WTC11 (cell line): Measurements from ENCODE around the gene PSEN1. TPM values are rescaled to one million over a fixed set of nuclear protein-coding genes. Genes with fewer than 3 reads are reported as not detected.

Source experiments
- ATAC-seq: fragments of 200-7000 bp; cut with Tn5 transposase; 2 replicates; pipeline ENCODE4 v1.10.0; 2021; ENCODE audit warnings: mild to moderate bottlenecking, moderate library complexity
- CTCF ChIA-PET: fragments of 300-600 bp; sonication (Branson Sonifier 250); formaldehyde crosslinking; loops from one replicate; lab custom pipeline; 2021; ENCODE audit warnings: antibody characterized with exemption; lab: Charles Lee
- POLR2A ChIA-PET: fragments of 350-600 bp; sonication (Branson Sonifier 250); formaldehyde crosslinking; loops from one replicate; lab custom pipeline; 2021; ENCODE audit warnings: antibody characterized with exemption; lab: Charles Lee
- DNase-seq: peaks from one replicate; pipeline ENCODE4 v3.0.0; 2021; ENCODE audit warnings: low spot score
- H3K27ac Mint-ChIP-seq: 2 replicates; pipeline ENCODE4 v1.8.0; 2021; ENCODE audit warnings: mixed read lengths
- H3K27me3 Mint-ChIP-seq: 2 replicates; pipeline ENCODE4 v1.8.0; 2021; ENCODE audit warnings: low read depth, mild to moderate bottlenecking, moderate library complexity, mixed read lengths
- H3K36me3 Mint-ChIP-seq: 2 replicates; pipeline ENCODE4 v1.8.0; 2021; ENCODE audit warnings: mixed read lengths
- H3K4me1 Mint-ChIP-seq: 2 replicates; pipeline ENCODE4 v1.8.0; 2022; ENCODE audit warnings: mixed read lengths
- H3K4me3 Mint-ChIP-seq: 2 replicates; pipeline ENCODE4 v1.8.0; 2021; ENCODE audit warnings: mild to moderate bottlenecking, moderate library complexity, mixed read lengths
- H3K9me3 Mint-ChIP-seq: 2 replicates; pipeline ENCODE4 v1.8.0; 2021; ENCODE audit warnings: mixed read lengths
- CBFB ChIP-seq: sonication (generic); formaldehyde crosslinking; IDR thresholded peaks from 2 replicates; pipeline ENCODE4 v1.8.1; 2022; ENCODE audit warnings: mild to moderate bottlenecking, low read depth, missing genetic modification reagents
- ETV6 ChIP-seq: sonication (generic); formaldehyde crosslinking; IDR thresholded peaks from 2 replicates; pipeline ENCODE4 v1.8.1; 2022; ENCODE audit warnings: mild to moderate bottlenecking, missing genetic modification reagents
- GTF2I ChIP-seq: fragments of 250-450 bp; sonication (Bioruptor Pico); conservative IDR thresholded peaks from 2 replicates; pipeline ENCODE4 v1.4.0; 2021; ENCODE audit warnings: mild to moderate bottlenecking
- HMGA2 ChIP-seq: fragments of 250-450 bp; sonication (Bioruptor Pico); IDR thresholded peaks from 2 replicates; pipeline ENCODE4 v1.4.0; 2021; ENCODE audit warnings: mild to moderate bottlenecking, moderate library complexity
- KAT7 ChIP-seq: sonication (generic); formaldehyde crosslinking; IDR thresholded peaks from 2 replicates; pipeline ENCODE4 v1.8.1; 2023; ENCODE audit warnings: missing genetic modification reagents, mild to moderate bottlenecking, borderline replicate concordance
- NR1H2 ChIP-seq: sonication (generic); formaldehyde crosslinking; IDR thresholded peaks from 2 replicates; pipeline ENCODE4 v1.9.0; 2021; ENCODE audit warnings: mild to moderate bottlenecking, moderate library complexity, missing genetic modification reagents
- NR2C2 ChIP-seq: sonication (generic); formaldehyde crosslinking; IDR thresholded peaks from 2 replicates; pipeline ENCODE4 v1.8.0; 2022; ENCODE audit warnings: mild to moderate bottlenecking, missing genetic modification reagents
- OVOL2 ChIP-seq: fragments of 250-450 bp; sonication (Bioruptor Pico); IDR thresholded peaks from 2 replicates; pipeline ENCODE4 v1.9.0; 2021; ENCODE audit warnings: mild to moderate bottlenecking, borderline replicate concordance
- PRRX2 ChIP-seq: fragments of 250-450 bp; sonication (Bioruptor Pico); IDR thresholded peaks from 2 replicates; pipeline ENCODE4 v1.8.0; 2021; ENCODE audit warnings: mild to moderate bottlenecking
- RELA ChIP-seq: sonication (generic); formaldehyde crosslinking; IDR thresholded peaks from 2 replicates; pipeline ENCODE4 v1.8.1; 2022; ENCODE audit warnings: missing genetic modification reagents, mild to moderate bottlenecking, borderline replicate concordance
- SMAD4 ChIP-seq: sonication (generic); formaldehyde crosslinking; IDR thresholded peaks from 2 replicates; pipeline ENCODE4 v1.8.0; 2022; ENCODE audit warnings: mild to moderate bottlenecking, missing genetic modification reagents
- TCF7 ChIP-seq: sonication (generic); formaldehyde crosslinking; IDR thresholded peaks from 2 replicates; pipeline ENCODE4 v1.8.0; 2022; ENCODE audit warnings: mild to moderate bottlenecking, low read depth, missing genetic modification reagents, moderate library complexity
- total RNA-seq: library from RNA; stranded (reverse); gene quantifications from 3 replicates; pipeline ENCODE4 v1.2.3, GENCODE V29; 2021
- TF ChIP-seq, protein P1 (sequence below): fragments of 250-450 bp; sonication (Bioruptor Pico); IDR thresholded peaks from 2 replicates; pipeline ENCODE4 v1.9.0; 2021; ENCODE audit warnings: mild to moderate bottlenecking
- TF ChIP-seq, protein P2 (sequence below): fragments of 200-600 bp; IDR thresholded peaks from 2 replicates; pipeline ENCODE4 v1.8.0; 2022; ENCODE audit warnings: antibody characterized with exemption
- TF ChIP-seq, protein P3 (sequence below): sonication (generic); formaldehyde crosslinking; IDR thresholded peaks from 2 replicates; pipeline ENCODE4 v1.8.1; 2023; ENCODE audit warnings: mild to moderate bottlenecking, missing genetic modification reagents
- TF ChIP-seq, protein P4 (sequence below): sonication (generic); formaldehyde crosslinking; IDR thresholded peaks from 2 replicates; pipeline ENCODE4 v1.8.0; 2022; ENCODE audit warnings: mild to moderate bottlenecking, missing genetic modification reagents
- TF ChIP-seq, protein P5 (sequence below): fragments of 250-450 bp; sonication (Bioruptor Pico); IDR thresholded peaks from 2 replicates; pipeline ENCODE4 v2.1.2; 2022; ENCODE audit warnings: mild to moderate bottlenecking, moderate library complexity
- TF ChIP-seq, protein P6 (sequence below): sonication (generic); formaldehyde crosslinking; IDR thresholded peaks from 2 replicates; pipeline ENCODE4 v1.8.1; 2023; ENCODE audit warnings: mild to moderate bottlenecking, missing genetic modification reagents, borderline replicate concordance

Gene PSEN1
- total RNA-seq, 1 experiment from 2014 or later = 26.6 TPM

DNA sequence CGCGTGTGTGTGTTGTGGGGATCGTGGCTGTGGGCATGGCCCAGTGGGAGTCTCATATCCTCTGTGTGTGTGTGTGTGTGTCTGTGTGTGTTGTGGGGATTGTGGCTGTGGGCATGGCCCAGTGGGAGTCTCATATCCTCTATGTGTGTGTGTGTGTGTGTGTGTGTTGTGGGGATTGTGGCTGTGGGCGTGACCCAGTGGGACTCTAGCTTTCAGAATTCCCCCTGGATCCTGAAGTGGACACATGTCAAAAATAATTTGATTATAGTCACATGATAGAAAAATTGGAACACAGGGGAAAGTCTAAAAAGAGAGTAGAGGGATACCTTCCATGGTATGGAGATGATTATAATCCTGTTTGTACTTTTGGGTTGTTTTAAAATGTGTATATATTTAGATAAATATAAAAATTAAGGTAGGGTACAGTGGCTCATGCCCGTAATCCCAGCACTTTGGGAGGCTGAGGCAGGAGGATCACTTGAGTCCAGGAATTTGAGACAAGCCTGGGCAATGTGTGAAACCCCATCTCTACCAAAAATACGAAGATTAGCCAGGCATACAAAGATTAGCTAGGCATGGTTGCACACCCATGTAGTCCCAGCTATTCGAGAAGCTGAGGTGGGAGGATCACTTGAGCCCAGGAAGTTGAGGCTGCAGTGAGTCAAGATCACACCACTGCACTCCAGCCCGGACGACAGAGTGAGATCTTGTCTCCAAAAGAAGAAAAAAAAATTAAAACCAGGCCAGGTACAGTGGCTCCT is 112.0 kb downstream of the PSEN1 start (continued):
- TF ChIP-seq ETV6 (no peak), OVOL2 (CRISPR knock-in tag) (no peak), KAT7 (no peak), RELA (CRISPR knock-in tag) (no peak)
- TF ChIP-seq, protein P1, sequence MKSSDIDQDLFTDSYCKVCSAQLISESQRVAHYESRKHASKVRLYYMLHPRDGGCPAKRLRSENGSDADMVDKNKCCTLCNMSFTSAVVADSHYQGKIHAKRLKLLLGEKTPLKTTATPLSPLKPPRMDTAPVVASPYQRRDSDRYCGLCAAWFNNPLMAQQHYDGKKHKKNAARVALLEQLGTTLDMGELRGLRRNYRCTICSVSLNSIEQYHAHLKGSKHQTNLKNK (CRISPR knock-in tag) = no peak
- TF ChIP-seq, protein P2, sequence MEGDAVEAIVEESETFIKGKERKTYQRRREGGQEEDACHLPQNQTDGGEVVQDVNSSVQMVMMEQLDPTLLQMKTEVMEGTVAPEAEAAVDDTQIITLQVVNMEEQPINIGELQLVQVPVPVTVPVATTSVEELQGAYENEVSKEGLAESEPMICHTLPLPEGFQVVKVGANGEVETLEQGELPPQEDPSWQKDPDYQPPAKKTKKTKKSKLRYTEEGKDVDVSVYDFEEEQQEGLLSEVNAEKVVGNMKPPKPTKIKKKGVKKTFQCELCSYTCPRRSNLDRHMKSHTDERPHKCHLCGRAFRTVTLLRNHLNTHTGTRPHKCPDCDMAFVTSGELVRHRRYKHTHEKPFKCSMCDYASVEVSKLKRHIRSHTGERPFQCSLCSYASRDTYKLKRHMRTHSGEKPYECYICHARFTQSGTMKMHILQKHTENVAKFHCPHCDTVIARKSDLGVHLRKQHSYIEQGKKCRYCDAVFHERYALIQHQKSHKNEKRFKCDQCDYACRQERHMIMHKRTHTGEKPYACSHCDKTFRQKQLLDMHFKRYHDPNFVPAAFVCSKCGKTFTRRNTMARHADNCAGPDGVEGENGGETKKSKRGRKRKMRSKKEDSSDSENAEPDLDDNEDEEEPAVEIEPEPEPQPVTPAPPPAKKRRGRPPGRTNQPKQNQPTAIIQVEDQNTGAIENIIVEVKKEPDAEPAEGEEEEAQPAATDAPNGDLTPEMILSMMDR = no peak
- TF ChIP-seq, protein P3, sequence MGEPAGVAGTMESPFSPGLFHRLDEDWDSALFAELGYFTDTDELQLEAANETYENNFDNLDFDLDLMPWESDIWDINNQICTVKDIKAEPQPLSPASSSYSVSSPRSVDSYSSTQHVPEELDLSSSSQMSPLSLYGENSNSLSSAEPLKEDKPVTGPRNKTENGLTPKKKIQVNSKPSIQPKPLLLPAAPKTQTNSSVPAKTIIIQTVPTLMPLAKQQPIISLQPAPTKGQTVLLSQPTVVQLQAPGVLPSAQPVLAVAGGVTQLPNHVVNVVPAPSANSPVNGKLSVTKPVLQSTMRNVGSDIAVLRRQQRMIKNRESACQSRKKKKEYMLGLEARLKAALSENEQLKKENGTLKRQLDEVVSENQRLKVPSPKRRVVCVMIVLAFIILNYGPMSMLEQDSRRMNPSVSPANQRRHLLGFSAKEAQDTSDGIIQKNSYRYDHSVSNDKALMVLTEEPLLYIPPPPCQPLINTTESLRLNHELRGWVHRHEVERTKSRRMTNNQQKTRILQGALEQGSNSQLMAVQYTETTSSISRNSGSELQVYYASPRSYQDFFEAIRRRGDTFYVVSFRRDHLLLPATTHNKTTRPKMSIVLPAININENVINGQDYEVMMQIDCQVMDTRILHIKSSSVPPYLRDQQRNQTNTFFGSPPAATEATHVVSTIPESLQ (CRISPR knock-in tag) = no peak

DNA sequence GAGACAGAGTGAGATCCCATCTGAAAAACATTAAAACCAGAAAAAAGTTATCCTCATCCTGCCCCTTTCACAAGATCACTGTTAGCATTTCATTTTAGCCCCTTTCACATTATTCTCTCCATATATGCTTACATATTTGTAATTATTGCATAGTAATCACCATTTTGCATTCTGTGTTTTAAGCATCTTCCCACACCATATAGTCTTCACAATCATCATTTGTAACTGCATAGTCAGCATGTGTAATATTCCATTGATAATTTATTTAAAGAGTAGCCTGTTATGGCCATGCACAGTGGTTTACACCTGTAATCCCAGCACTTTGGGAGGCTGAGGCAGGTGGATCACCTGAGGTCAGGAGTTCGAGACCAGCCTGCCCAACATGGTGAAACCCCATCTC is 112.8 kb downstream of the PSEN1 start:
- ATAC-seq (no peak), DNase-seq (no peak)
- H3K4me1 Mint-ChIP-seq = peaks cover 6% of the 10 kb centered on the region; the same call in 1 of the 2 replicates
- no peak overlapping the region for H3K27ac Mint-ChIP-seq
- H3K36me3 Mint-ChIP-seq = no peaks in the 10 kb centered on the region
- no peak for TF ChIP-seq OVOL2 (CRISPR knock-in tag)
- TF ChIP-seq, protein P4, sequence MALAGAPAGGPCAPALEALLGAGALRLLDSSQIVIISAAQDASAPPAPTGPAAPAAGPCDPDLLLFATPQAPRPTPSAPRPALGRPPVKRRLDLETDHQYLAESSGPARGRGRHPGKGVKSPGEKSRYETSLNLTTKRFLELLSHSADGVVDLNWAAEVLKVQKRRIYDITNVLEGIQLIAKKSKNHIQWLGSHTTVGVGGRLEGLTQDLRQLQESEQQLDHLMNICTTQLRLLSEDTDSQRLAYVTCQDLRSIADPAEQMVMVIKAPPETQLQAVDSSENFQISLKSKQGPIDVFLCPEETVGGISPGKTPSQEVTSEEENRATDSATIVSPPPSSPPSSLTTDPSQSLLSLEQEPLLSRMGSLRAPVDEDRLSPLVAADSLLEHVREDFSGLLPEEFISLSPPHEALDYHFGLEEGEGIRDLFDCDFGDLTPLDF (CRISPR knock-in tag) = no peak
- no peak for TF ChIP-seq NR2C2 (CRISPR knock-in tag)
- no peak for TF ChIP-seq CBFB
- TF ChIP-seq GTF2I = no peak
- no peak for TF ChIP-seq SMAD4 (CRISPR knock-in tag)
- TF ChIP-seq, protein P5, sequence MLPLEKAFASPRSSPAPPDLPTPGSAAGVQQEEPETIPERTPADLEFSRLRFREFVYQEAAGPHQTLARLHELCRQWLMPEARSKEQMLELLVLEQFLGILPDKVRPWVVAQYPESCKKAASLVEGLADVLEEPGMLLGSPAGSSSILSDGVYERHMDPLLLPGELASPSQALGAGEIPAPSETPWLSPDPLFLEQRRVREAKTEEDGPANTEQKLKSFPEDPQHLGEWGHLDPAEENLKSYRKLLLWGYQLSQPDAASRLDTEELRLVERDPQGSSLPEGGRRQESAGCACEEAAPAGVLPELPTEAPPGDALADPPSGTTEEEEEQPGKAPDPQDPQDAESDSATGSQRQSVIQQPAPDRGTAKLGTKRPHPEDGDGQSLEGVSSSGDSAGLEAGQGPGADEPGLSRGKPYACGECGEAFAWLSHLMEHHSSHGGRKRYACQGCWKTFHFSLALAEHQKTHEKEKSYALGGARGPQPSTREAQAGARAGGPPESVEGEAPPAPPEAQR (CRISPR knock-in tag) = no peak
- H3K4me3 Mint-ChIP-seq = no peak overlapping the region
- ChIA-PET CTCF (no interaction called here), POLR2A (no interaction called here)
- H3K27me3 Mint-ChIP-seq = no peaks in the 10 kb centered on the region
- H3K9me3 Mint-ChIP-seq = no peaks in the 10 kb centered on the region

DNA sequence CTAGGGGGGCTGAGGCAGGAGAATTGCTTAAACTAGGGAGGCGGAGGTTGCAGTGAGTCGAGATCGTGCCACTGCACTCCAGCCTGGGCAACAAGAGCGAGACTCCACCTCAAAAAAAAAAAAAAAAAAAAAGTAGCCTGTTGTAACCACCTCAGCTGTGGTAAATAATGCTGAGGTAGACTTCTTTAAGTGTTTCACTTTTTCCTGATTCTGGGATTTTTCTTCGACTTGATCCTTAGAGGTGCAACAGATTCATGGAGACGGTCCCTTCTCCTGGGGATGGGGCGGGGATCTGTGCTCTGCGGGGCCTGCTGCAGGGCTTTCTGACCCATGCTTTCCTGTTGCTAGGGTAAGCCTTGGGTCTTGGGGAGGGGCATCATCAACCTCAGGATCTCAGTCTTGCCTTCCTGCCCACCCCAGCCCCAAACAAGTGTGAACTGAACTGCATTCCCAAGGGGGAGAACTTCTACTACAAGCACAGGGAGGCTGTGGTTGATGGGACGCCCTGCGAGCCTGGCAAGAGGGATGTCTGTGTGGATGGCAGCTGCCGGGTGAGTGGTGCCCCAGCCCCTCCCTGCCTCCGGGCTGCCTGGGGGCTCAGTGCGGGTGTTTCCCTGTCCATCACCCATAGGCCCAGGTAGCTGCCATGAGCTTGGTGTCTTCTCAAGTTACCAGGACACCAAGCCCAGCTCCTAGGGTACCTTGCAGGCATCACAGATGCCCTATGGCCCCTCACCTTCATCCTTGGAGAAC is 113.4 kb downstream of the PSEN1 start:
- ChIA-PET CTCF (interaction anchor here (1.0 to 1.3 kb wide), 2 partner anchors 14 to 77 kb away, joined by 3 read pairs; no protein-coding TSS in a partner anchor), POLR2A (no interaction called here)
- DNase-seq (no peak), ATAC-seq (no peak)
- Mint-ChIP-seq H3K36me3 (no peaks in the 10 kb centered on the region), H3K27me3 (no peaks in the 10 kb centered on the region), H3K27ac (no peak overlapping the region), H3K4me1 (peaks cover 6% of the 10 kb centered on the region; the same call in 1 of the 2 replicates), H3K4me3 (no peak overlapping the region), H3K9me3 (no peaks in the 10 kb centered on the region)
- TF ChIP-seq PRRX2 (CRISPR knock-in tag) (no peak), CBFB (no peak), TCF7 (no peak), SMAD4 (CRISPR knock-in tag) (no peak), HMGA2 (CRISPR knock-in tag) (no peak), NR1H2 (CRISPR knock-in tag) (no peak)
- TF ChIP-seq, protein P6, sequence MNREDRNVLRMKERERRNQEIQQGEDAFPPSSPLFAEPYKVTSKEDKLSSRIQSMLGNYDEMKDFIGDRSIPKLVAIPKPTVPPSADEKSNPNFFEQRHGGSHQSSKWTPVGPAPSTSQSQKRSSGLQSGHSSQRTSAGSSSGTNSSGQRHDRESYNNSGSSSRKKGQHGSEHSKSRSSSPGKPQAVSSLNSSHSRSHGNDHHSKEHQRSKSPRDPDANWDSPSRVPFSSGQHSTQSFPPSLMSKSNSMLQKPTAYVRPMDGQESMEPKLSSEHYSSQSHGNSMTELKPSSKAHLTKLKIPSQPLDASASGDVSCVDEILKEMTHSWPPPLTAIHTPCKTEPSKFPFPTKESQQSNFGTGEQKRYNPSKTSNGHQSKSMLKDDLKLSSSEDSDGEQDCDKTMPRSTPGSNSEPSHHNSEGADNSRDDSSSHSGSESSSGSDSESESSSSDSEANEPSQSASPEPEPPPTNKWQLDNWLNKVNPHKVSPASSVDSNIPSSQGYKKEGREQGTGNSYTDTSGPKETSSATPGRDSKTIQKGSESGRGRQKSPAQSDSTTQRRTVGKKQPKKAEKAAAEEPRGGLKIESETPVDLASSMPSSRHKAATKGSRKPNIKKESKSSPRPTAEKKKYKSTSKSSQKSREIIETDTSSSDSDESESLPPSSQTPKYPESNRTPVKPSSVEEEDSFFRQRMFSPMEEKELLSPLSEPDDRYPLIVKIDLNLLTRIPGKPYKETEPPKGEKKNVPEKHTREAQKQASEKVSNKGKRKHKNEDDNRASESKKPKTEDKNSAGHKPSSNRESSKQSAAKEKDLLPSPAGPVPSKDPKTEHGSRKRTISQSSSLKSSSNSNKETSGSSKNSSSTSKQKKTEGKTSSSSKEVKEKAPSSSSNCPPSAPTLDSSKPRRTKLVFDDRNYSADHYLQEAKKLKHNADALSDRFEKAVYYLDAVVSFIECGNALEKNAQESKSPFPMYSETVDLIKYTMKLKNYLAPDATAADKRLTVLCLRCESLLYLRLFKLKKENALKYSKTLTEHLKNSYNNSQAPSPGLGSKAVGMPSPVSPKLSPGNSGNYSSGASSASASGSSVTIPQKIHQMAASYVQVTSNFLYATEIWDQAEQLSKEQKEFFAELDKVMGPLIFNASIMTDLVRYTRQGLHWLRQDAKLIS (CRISPR knock-in tag) = no peak
- TF ChIP-seq, protein P5 (CRISPR knock-in tag) = no peak
- TF ChIP-seq, protein P1 (CRISPR knock-in tag) = no peak
